ENCODE measurements around the gene KDM2A. TPM values are rescaled to one million over a fixed set of nuclear protein-coding genes. Genes with fewer than 3 reads are reported as not detected.
A peak's percentile ranks its signal among the peaks of the same experiment; 100 is the strongest.

Gene KDM2A
- total RNA-seq, 1 donor, result 65.9 TPM

- H3K79me2 ChIP-seq (ENCODE audit: insufficient read depth, low read length), result peaks cover 44% of the 10 kb centered on the region
- peak overlapping the region; percentile 92 for H3K4me3 ChIP-seq (ENCODE audit: insufficient read depth, low read length)
- TF ChIP-seq CTCF (IDR thresholded peaks at IDR 0.05; ENCODE audit: extremely low read depth, low read depth, low read length), result no peak
- H3K36me3 ChIP-seq (ENCODE audit: insufficient read depth, low read length), result peaks cover 58% of the 10 kb centered on the region
- peak overlapping the region; percentile 88 for H3K4me2 ChIP-seq (ENCODE audit: insufficient read depth, low read length)
- H3K9me3 ChIP-seq (ENCODE audit: low read depth, low read length), result no peaks in the 10 kb centered on the region
- peak; percentile 88 for DNase-seq (ENCODE audit: insufficient read length, low spot score, missing footprints)
- H3K27ac ChIP-seq (ENCODE audit: low read depth, low read length), result peak overlapping the region; percentile 29
- H4K20me1 ChIP-seq (ENCODE audit: insufficient read depth, low read length), result peaks cover 23% of the 10 kb centered on the region
- no peaks in the 10 kb centered on the region for H3K27me3 ChIP-seq (ENCODE audit: insufficient read depth, low read length)
- H3K4me1 ChIP-seq (ENCODE audit: insufficient read depth, low read length), result peaks cover 34% of the 10 kb centered on the region
- H2AFZ ChIP-seq (ENCODE audit: low read length), result no peak overlapping the region
Observed at GRCh38 chr11:67289651-67290479, 170.8 kb downstream of the KDM2A start.

GRCh38 chr11:67290801-67291200, 171.7 kb downstream of the KDM2A start:
- Histone ChIP-seq H3K27ac (ENCODE audit: low read depth, low read length) (peak overlapping the region; percentile 29), H3K9me3 (ENCODE audit: low read depth, low read length) (no peaks in the 10 kb centered on the region), H2AFZ (ENCODE audit: low read length) (no peak overlapping the region), H4K20me1 (ENCODE audit: insufficient read depth, low read length) (peaks cover 23% of the 10 kb centered on the region), H3K79me2 (ENCODE audit: insufficient read depth, low read length) (peaks cover 52% of the 10 kb centered on the region), H3K4me3 (ENCODE audit: insufficient read depth, low read length) (peak overlapping the region; percentile 92), H3K4me2 (ENCODE audit: insufficient read depth, low read length) (peak overlapping the region; percentile 88), H3K27me3 (ENCODE audit: insufficient read depth, low read length) (no peaks in the 10 kb centered on the region), H3K4me1 (ENCODE audit: insufficient read depth, low read length) (peaks cover 34% of the 10 kb centered on the region), H3K36me3 (ENCODE audit: insufficient read depth, low read length) (peaks cover 60% of the 10 kb centered on the region)
- TF ChIP-seq CTCF (IDR thresholded peaks at IDR 0.05; ENCODE audit: extremely low read depth, low read depth, low read length), result no peak
- peak; percentile 88 for DNase-seq (ENCODE audit: insufficient read length, low spot score, missing footprints)

GRCh38 chr11:67291481-67292381, 172.7 kb downstream of the KDM2A start:
- Histone ChIP-seq H3K79me2 (ENCODE audit: insufficient read depth, low read length) (peaks cover 60% of the 10 kb centered on the region), H4K20me1 (ENCODE audit: insufficient read depth, low read length) (peaks cover 23% of the 10 kb centered on the region), H3K4me2 (ENCODE audit: insufficient read depth, low read length) (peak overlapping the region; percentile 88), H3K9me3 (ENCODE audit: low read depth, low read length) (no peaks in the 10 kb centered on the region), H3K27me3 (ENCODE audit: insufficient read depth, low read length) (no peaks in the 10 kb centered on the region), H3K4me3 (ENCODE audit: insufficient read depth, low read length) (no peak overlapping the region), H3K27ac (ENCODE audit: low read depth, low read length) (peak overlapping the region; percentile 33), H3K36me3 (ENCODE audit: insufficient read depth, low read length) (peaks cover 64% of the 10 kb centered on the region), H2AFZ (ENCODE audit: low read length) (no peak overlapping the region), H3K4me1 (ENCODE audit: insufficient read depth, low read length) (peaks cover 34% of the 10 kb centered on the region)
- DNase-seq (ENCODE audit: insufficient read length, low spot score, missing footprints), result peak; percentile 64
- TF ChIP-seq CTCF (IDR thresholded peaks at IDR 0.05; ENCODE audit: extremely low read depth, low read depth, low read length), result no peak

Data from osteoblast (primary cell).